Liver (tissue), 9 donors: Measurements from ENCODE around the gene NRG3. TPM values are rescaled to one million over a fixed set of nuclear protein-coding genes. Genes with fewer than 3 reads are reported as not detected.

Experiments used
- DNase-seq: peaks from one replicate; pipeline ENCODE4 v3.0.0-alpha.2; 2017; ENCODE audit warnings: low spot score
- H3K27ac ChIP-seq, 2 donors: one replicate each; pipeline ENCODE4 v1.7.0; 2013; ENCODE audit warnings: inconsistent platforms in 2 of 2, low read length in 2 of 2, control low read depth in 1 of 2, low read depth in 1 of 2, mild to moderate bottlenecking in 1 of 2
- H3K27me3 ChIP-seq, 4 donors: one replicate each; pipeline versions ENCODE4 v1.6.1 to v1.7.0; 2013; ENCODE audit warnings: low read length in 3 of 4, inconsistent platforms in 1 of 4, mild to moderate bottlenecking in 1 of 4, moderate library complexity in 1 of 4; ENCODE audit not compliant: control insufficient read depth in 4 of 4, insufficient read depth in 4 of 4
- H3K36me3 ChIP-seq, 4 donors: one replicate each; pipeline versions ENCODE4 v1.6.1 to v1.7.0; 2013; ENCODE audit warnings: low read length in 3 of 4, mild to moderate bottlenecking in 3 of 4, low read depth in 1 of 4, moderate library complexity in 1 of 4; ENCODE audit not compliant: control insufficient read depth in 4 of 4, insufficient read depth in 3 of 4
- H3K4me1 ChIP-seq, 4 donors: one replicate each; pipeline versions ENCODE4 v1.6.1 to v1.7.0; 2013; ENCODE audit warnings: low read length in 3 of 4, mild to moderate bottlenecking in 3 of 4, moderate library complexity in 1 of 4; ENCODE audit not compliant: control insufficient read depth in 4 of 4, insufficient read depth in 4 of 4
- H3K4me3 ChIP-seq, 3 donors: one replicate each; pipeline versions ENCODE4 v1.6.1 to v1.7.0; 2013; ENCODE audit warnings: low read length in 3 of 3, control low read depth in 1 of 3, low read depth in 1 of 3, mild to moderate bottlenecking in 1 of 3
- H3K9ac ChIP-seq, 2 donors: one replicate each; pipeline ENCODE4 v1.7.0; 2013; ENCODE audit warnings: low read length in 2 of 2, mild to moderate bottlenecking in 2 of 2, moderate library complexity in 2 of 2, control low read depth in 1 of 2, low read depth in 1 of 2
- H3K9me3 ChIP-seq, 4 donors: one replicate each; pipeline versions ENCODE4 v1.6.1 to v1.7.0; 2013; ENCODE audit warnings: low read length in 3 of 4; ENCODE audit not compliant: control insufficient read depth in 4 of 4
- EGR1 ChIP-seq, 2 donors: IDR thresholded peaks; 2 replicates each; pipeline ENCODE4 v1.6.1; 2016 to 2018; ENCODE audit warnings: antibody characterized with exemption in 2 of 2, low read depth in 2 of 2
- FOXA1 ChIP-seq: IDR thresholded peaks from 2 replicates; pipeline ENCODE4 v1.6.1; 2016; ENCODE audit warnings: antibody characterized with exemption
- FOXA2 ChIP-seq: IDR thresholded peaks from 2 replicates; pipeline ENCODE4 v1.6.1; 2016; ENCODE audit warnings: antibody characterized with exemption
- GABPA ChIP-seq, 2 donors: IDR thresholded peaks in 1 of 2; conservative IDR thresholded peaks in 1 of 2; 2 replicates each; pipeline ENCODE4 v1.6.1; 2016; ENCODE audit warnings: antibody characterized with exemption in 2 of 2, mild to moderate bottlenecking in 1 of 2, moderate library complexity in 1 of 2
- HNF4A ChIP-seq, 2 donors: conservative IDR thresholded peaks; 2 replicates each; pipeline ENCODE4 v1.6.1; 2016; ENCODE audit warnings: antibody characterized with exemption in 2 of 2, mild to moderate bottlenecking in 2 of 2
- HNF4G ChIP-seq: IDR thresholded peaks from 2 replicates; pipeline ENCODE4 v1.6.1; 2016; ENCODE audit warnings: antibody characterized with exemption
- JUND ChIP-seq, 2 donors: IDR thresholded peaks; 2 replicates each; pipeline ENCODE4 v1.6.1; 2016; ENCODE audit warnings: antibody characterized with exemption in 2 of 2
- NR2F2 ChIP-seq: IDR thresholded peaks from 2 replicates; pipeline ENCODE4 v1.6.1; 2016; ENCODE audit warnings: antibody characterized with exemption
- RAD21 ChIP-seq, 2 donors: IDR thresholded peaks; 2 replicates each; pipeline ENCODE4 v1.6.1; 2016; ENCODE audit warnings: antibody characterized with exemption in 2 of 2, mild to moderate bottlenecking in 2 of 2
- RXRA ChIP-seq, 2 donors: IDR thresholded peaks; 2 replicates each; pipeline ENCODE4 v1.6.1; 2017 to 2018; ENCODE audit warnings: antibody characterized with exemption in 2 of 2, mild to moderate bottlenecking in 1 of 2
- SP1 ChIP-seq: IDR thresholded peaks from 2 replicates; pipeline ENCODE4 v1.6.1; 2018; ENCODE audit warnings: antibody characterized with exemption, mild to moderate bottlenecking
- TAF1 ChIP-seq: conservative IDR thresholded peaks from 2 replicates; pipeline ENCODE4 v1.6.1; 2016; ENCODE audit warnings: antibody characterized with exemption, mild to moderate bottlenecking
- YY1 ChIP-seq: IDR thresholded peaks from 2 replicates; pipeline ENCODE4 v1.6.1; 2016; ENCODE audit warnings: antibody characterized with exemption, mild to moderate bottlenecking
- WGBS: extraction: QIAGEN DNeasy Blood & Tissue Kit; methylation state at CpG from one replicate; pipeline ENCODE4 v1.1.7; 2013; 5-methylcytosine and 5-hydroxymethylcytosine counted together
- polyA plus RNA-seq, 2 donors: library from polyadenylated mRNA; stranded (reverse) in 1 of 2; unstranded in 1 of 2; fragments of 200-250 nt in 1 of 2; fragments of >200 nt in 1 of 2; fragmentation: Nextera tagmentation in 1 of 2; extraction: Ambion mirVana in 1 of 2; gene quantifications; one replicate each; pipeline versions ENCODE4 v1.2.1 to v1.2.3, GENCODE V29; 2013 to 2015
- total RNA-seq, 2 donors: library from RNA; depleted of rRNA; stranded (reverse); fragments of >200 nt; gene quantifications; one replicate each; pipeline ENCODE4 v1.2.3, GENCODE V29; 2014
- TF ChIP-seq, protein P1 (sequence below): IDR thresholded peaks from 2 replicates; pipeline ENCODE4 v1.6.1; 2016; ENCODE audit warnings: antibody characterized with exemption
- TF ChIP-seq, protein P2 (sequence below): IDR thresholded peaks from 2 replicates; pipeline ENCODE4 v1.6.1; 2016; ENCODE audit warnings: antibody characterized with exemption
- TF ChIP-seq, protein P3 (sequence below): IDR thresholded peaks from 2 replicates; pipeline ENCODE4 v1.6.1; 2016; ENCODE audit warnings: antibody characterized with exemption, mild to moderate bottlenecking
- TF ChIP-seq, protein P4 (sequence below): IDR thresholded peaks from 2 replicates; pipeline ENCODE4 v1.6.1; 2016; ENCODE audit warnings: antibody characterized with exemption
- donor health status: healthy.
- donor health status: healthy.
- donor health status: healthy.
- donor health status: healthy.
- donor health status: healthy.

NRG3 gene
- total RNA-seq (1 to 10 TPM in 1 of 2 donors, under 1 TPM in 1; 0.50 to 3.7 TPM), polyA plus RNA-seq (under 1 TPM; 0.24 to 0.27 TPM)

DNA sequence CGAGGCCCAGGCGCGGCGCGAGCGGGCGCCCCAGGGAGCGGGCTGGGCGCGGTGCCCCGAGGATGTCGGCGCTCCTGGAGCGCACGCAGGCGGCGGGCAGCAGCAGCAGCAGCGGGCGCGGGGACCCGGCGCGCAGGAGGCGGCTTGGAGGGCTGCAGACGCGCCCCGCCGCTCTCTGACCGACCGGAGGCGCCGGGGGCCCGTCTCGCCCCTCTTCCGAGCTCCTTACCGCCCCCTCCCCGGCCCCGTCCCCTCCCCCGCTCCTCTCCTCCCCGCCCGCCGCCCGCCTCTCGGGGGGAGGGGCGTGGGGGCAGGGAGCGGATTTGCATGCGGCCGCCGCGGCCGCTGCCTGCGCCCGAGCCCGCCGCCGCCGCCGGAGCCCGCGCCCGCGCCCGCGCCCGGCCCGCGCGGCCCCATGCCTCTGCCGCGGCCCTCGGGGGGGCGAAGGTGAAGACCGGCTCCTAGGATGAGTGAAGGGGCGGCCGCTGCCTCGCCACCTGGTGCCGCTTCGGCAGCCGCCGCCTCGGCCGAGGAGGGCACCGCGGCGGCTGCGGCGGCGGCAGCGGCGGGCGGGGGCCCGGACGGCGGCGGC lies at the start of gene NRG3:
Gene NRG3 (plus strand): TSS at position 320 of the 592 bp plus-strand sequence.
- H3K4me1 ChIP-seq = peaks cover 3 to 21% (median 8%) of the 10 kb centered on the region in 4 donors
- no peak within 1 kb of the TSS for H3K27ac ChIP-seq
- TF ChIP-seq, protein P1, sequence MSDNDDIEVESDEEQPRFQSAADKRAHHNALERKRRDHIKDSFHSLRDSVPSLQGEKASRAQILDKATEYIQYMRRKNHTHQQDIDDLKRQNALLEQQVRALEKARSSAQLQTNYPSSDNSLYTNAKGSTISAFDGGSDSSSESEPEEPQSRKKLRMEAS = no peak
- TF ChIP-seq SP1 (no peak), RXRA (IDR thresholded peaks at IDR 0.05) (no peak), TAF1 (no peak), HNF4G (no peak), RAD21 (IDR thresholded peaks at IDR 0.05) (no peak), EGR1 (IDR thresholded peaks at IDR 0.05; ENCODE audit: low read depth in 2 of 2) (no peak), HNF4A (conservative IDR thresholded peaks at IDR 0.05) (no peak), NR2F2 (no peak), YY1 (no peak), JUND (IDR thresholded peaks at IDR 0.05) (no peak), GABPA (IDR thresholded peaks at IDR 0.05 in 1 of 2, conservative IDR thresholded peaks at IDR 0.05 in 1 of 2) (no peak)
- TF ChIP-seq, protein P2, sequence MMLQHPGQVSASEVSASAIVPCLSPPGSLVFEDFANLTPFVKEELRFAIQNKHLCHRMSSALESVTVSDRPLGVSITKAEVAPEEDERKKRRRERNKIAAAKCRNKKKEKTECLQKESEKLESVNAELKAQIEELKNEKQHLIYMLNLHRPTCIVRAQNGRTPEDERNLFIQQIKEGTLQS = no peak
- TF ChIP-seq, protein P3, sequence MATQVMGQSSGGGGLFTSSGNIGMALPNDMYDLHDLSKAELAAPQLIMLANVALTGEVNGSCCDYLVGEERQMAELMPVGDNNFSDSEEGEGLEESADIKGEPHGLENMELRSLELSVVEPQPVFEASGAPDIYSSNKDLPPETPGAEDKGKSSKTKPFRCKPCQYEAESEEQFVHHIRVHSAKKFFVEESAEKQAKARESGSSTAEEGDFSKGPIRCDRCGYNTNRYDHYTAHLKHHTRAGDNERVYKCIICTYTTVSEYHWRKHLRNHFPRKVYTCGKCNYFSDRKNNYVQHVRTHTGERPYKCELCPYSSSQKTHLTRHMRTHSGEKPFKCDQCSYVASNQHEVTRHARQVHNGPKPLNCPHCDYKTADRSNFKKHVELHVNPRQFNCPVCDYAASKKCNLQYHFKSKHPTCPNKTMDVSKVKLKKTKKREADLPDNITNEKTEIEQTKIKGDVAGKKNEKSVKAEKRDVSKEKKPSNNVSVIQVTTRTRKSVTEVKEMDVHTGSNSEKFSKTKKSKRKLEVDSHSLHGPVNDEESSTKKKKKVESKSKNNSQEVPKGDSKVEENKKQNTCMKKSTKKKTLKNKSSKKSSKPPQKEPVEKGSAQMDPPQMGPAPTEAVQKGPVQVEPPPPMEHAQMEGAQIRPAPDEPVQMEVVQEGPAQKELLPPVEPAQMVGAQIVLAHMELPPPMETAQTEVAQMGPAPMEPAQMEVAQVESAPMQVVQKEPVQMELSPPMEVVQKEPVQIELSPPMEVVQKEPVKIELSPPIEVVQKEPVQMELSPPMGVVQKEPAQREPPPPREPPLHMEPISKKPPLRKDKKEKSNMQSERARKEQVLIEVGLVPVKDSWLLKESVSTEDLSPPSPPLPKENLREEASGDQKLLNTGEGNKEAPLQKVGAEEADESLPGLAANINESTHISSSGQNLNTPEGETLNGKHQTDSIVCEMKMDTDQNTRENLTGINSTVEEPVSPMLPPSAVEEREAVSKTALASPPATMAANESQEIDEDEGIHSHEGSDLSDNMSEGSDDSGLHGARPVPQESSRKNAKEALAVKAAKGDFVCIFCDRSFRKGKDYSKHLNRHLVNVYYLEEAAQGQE = no peak
- H3K4me3 ChIP-seq = peak within 1 kb of the TSS in 2 of 3 donors; percentile 45 to 57
- H3K9ac ChIP-seq = no peak within 1 kb of the TSS
- H3K27me3 ChIP-seq = peaks cover 7 to 16% (median 13%) of the 10 kb centered on the region in 4 donors
- DNase-seq = peak; percentile 45
- H3K36me3 ChIP-seq = no peaks in the 10 kb centered on the region
- H3K9me3 ChIP-seq = no peaks in the 10 kb centered on the region
- 3% methylated on average over 95 of the region's 95 CpGs for WGBS

DNA sequence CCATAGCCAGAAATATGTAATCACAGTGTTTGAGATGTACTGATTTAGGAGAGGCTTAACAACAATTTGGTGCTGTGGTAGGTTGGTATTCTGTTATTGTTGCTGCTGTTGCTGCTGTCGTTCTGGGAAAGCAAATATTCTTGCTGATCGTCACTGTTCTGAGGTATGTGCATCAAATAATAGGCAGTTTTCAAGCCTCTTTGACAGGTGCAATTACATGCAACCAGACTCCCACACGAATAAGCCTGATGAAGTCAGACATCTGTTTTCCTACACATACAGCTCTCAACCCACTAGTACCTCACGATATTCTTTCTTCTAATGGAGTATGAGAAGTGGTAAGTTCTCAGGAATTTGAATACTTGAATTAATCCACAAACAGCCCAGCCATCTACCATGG lies 46.7 kb upstream of the NRG3 start:
- Histone ChIP-seq H3K4me1 (no peaks in the 10 kb centered on the region), H3K36me3 (no peaks in the 10 kb centered on the region), H3K27ac (no peak overlapping the region), H3K9ac (no peak overlapping the region), H3K4me3 (no peak overlapping the region), H3K27me3 (peaks cover 0 to 4% (median 0%) of the 10 kb centered on the region in 4 donors), H3K9me3 (peaks cover 0 to 2% (median 0%) of the 10 kb centered on the region in 4 donors)
- no peak for DNase-seq
- WGBS = 73% methylated on average over 4 of the region's 4 CpGs
- TF ChIP-seq YY1 (no peak), FOXA2 (no peak), EGR1 (IDR thresholded peaks at IDR 0.05; ENCODE audit: low read depth in 2 of 2) (no peak), FOXA1 (no peak), RAD21 (IDR thresholded peaks at IDR 0.05) (no peak), HNF4A (conservative IDR thresholded peaks at IDR 0.05) (no peak), GABPA (IDR thresholded peaks at IDR 0.05 in 1 of 2, conservative IDR thresholded peaks at IDR 0.05 in 1 of 2) (no peak)
- TF ChIP-seq, protein P1 = no peak
- TF ChIP-seq, protein P4, sequence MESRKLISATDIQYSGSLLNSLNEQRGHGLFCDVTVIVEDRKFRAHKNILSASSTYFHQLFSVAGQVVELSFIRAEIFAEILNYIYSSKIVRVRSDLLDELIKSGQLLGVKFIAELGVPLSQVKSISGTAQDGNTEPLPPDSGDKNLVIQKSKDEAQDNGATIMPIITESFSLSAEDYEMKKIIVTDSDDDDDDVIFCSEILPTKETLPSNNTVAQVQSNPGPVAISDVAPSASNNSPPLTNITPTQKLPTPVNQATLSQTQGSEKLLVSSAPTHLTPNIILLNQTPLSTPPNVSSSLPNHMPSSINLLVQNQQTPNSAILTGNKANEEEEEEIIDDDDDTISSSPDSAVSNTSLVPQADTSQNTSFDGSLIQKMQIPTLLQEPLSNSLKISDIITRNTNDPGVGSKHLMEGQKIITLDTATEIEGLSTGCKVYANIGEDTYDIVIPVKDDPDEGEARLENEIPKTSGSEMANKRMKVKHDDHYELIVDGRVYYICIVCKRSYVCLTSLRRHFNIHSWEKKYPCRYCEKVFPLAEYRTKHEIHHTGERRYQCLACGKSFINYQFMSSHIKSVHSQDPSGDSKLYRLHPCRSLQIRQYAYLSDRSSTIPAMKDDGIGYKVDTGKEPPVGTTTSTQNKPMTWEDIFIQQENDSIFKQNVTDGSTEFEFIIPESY = no peak
- TF ChIP-seq, protein P2 = no peak
